Measurements from ENCODE around the gene EEIG1.

Gene EEIG1

DNA sequence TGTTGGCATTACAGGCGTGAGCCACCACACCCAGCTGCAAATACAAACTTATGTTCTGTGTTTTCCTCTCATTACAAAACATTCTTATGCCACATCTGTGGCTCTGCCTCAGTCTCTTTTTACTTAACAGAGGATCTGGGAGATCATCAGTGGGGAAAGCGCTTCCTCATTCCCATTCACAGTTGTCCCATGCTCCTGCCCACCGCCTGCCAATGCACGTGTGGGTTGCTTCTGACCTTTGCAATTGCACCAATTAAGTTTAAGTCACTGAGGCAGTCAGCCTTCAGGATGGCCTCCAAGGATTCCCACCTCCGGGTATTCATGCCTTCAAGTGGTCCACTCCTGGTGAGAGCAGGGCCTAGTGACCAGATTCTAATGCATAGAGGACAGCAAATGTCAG is 34.9 kb upstream of the EEIG1 start:
- H3K9ac ChIP-seq (ENCODE audit: low read length), result no peak overlapping the region
- no peak overlapping the region for H3K4me2 ChIP-seq (ENCODE audit: low read depth, low read length, poor library complexity, severe bottlenecking)
- no peaks in the 10 kb centered on the region for H3K9me2 ChIP-seq (replicated peaks; ENCODE audit: insufficient read depth, low read length)
- TF ChIP-seq, protein P1, sequence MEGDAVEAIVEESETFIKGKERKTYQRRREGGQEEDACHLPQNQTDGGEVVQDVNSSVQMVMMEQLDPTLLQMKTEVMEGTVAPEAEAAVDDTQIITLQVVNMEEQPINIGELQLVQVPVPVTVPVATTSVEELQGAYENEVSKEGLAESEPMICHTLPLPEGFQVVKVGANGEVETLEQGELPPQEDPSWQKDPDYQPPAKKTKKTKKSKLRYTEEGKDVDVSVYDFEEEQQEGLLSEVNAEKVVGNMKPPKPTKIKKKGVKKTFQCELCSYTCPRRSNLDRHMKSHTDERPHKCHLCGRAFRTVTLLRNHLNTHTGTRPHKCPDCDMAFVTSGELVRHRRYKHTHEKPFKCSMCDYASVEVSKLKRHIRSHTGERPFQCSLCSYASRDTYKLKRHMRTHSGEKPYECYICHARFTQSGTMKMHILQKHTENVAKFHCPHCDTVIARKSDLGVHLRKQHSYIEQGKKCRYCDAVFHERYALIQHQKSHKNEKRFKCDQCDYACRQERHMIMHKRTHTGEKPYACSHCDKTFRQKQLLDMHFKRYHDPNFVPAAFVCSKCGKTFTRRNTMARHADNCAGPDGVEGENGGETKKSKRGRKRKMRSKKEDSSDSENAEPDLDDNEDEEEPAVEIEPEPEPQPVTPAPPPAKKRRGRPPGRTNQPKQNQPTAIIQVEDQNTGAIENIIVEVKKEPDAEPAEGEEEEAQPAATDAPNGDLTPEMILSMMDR (IDR thresholded peaks at IDR 0.05; ENCODE audit: insufficient read depth, low read length, poor library complexity, severe bottlenecking), result no peak
- TF ChIP-seq EZH2phosphoT487 (conservative IDR thresholded peaks at IDR 0.05; ENCODE audit: low read length), result no peak
- H2AFZ ChIP-seq (ENCODE audit: low read depth, low read length, severe bottlenecking), result no peak overlapping the region
- H3K79me2 ChIP-seq (ENCODE audit: insufficient read depth, low read length), result no peaks in the 10 kb centered on the region
- H4K20me1 ChIP-seq (ENCODE audit: low read depth, low read length), result no peaks in the 10 kb centered on the region
- H3F3A ChIP-seq (ENCODE audit: insufficient read depth), result no peaks in the 10 kb centered on the region
- H3K27ac ChIP-seq (ENCODE audit: low read depth, low read length), result no peak overlapping the region
- no peak overlapping the region for H3K4me3 ChIP-seq (ENCODE audit: insufficient read depth, low read length, poor library complexity, severe bottlenecking)
- no peaks in the 10 kb centered on the region for H3K9me3 ChIP-seq (ENCODE audit: insufficient read depth, low read length)
- H3K36me3 ChIP-seq (ENCODE audit: low read length), result no peaks in the 10 kb centered on the region
- H3K27me3 ChIP-seq (ENCODE audit: low read length), result no peaks in the 10 kb centered on the region

DNA sequence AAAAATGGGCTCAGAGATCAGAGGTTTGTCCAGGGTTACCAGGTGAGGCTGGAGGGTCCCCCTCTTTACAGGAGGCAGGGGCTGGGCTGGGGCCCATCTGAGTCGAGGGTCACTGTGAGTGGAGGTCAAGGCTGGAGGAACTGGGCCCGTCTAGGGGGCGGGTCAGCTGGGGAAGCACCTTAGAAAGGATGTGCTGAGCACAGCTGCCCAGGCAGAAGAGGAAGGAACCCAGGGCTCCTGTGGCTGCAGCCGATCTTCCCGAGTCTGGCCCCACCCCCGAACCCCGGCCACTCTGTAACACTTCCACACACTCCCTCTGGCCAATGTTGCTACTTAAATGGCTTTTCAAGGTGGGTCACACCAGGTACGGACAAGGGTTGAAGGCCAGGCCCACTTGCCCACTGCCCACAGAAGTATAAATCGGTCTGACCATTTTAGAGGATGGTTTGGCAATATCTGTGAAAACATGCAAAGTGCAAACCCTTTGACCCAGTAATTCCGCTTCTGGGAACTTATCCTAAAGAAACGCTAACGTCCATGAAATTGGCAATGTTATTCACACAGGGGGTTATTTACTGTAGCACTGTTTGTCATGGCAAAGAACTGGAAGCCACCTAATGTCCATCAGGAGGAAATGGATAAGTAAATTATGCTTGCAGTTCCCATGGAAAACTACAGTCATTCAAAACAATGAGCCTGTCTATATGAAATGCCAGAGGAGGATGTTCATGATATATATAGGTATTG is 30.5 kb upstream of the EEIG1 start:
- H3F3A ChIP-seq (ENCODE audit: insufficient read depth), result peaks cover 11% of the 10 kb centered on the region
- no peak overlapping the region for H3K4me3 ChIP-seq (ENCODE audit: insufficient read depth, low read length, poor library complexity, severe bottlenecking)
- H3K4me2 ChIP-seq (ENCODE audit: low read depth, low read length, poor library complexity, severe bottlenecking), result no peak overlapping the region
- H3K9me2 ChIP-seq (replicated peaks; ENCODE audit: insufficient read depth, low read length), result no peaks in the 10 kb centered on the region
- H3K79me2 ChIP-seq (ENCODE audit: insufficient read depth, low read length), result no peaks in the 10 kb centered on the region
- H4K20me1 ChIP-seq (ENCODE audit: low read depth, low read length), result no peaks in the 10 kb centered on the region
- H3K27ac ChIP-seq (ENCODE audit: low read depth, low read length), result no peak overlapping the region
- H3K9me3 ChIP-seq (ENCODE audit: insufficient read depth, low read length), result no peaks in the 10 kb centered on the region
- TF ChIP-seq EZH2phosphoT487 (conservative IDR thresholded peaks at IDR 0.05; ENCODE audit: low read length), result no peak
- TF ChIP-seq, protein P1 (IDR thresholded peaks at IDR 0.05; ENCODE audit: insufficient read depth, low read length, poor library complexity, severe bottlenecking), result no peak
- no peaks in the 10 kb centered on the region for H3K27me3 ChIP-seq (ENCODE audit: low read length)
- peak overlapping the region; percentile 5; the same call in 1 of the 2 replicates for H3K9ac ChIP-seq (ENCODE audit: low read length)
- H3K36me3 ChIP-seq (ENCODE audit: low read length), result no peaks in the 10 kb centered on the region
- no peak overlapping the region for H2AFZ ChIP-seq (ENCODE audit: low read depth, low read length, severe bottlenecking)

GRCh38 chr9:128009639-128010038 is 28.9 kb upstream of the EEIG1 start:
- Histone ChIP-seq H3K36me3 (ENCODE audit: low read length) (no peaks in the 10 kb centered on the region), H3K79me2 (ENCODE audit: insufficient read depth, low read length) (no peaks in the 10 kb centered on the region), H3K4me2 (ENCODE audit: low read depth, low read length, poor library complexity, severe bottlenecking) (peak overlapping the region; percentile 68), H3K9me2 (replicated peaks; ENCODE audit: insufficient read depth, low read length) (no peaks in the 10 kb centered on the region), H3K4me3 (ENCODE audit: insufficient read depth, low read length, poor library complexity, severe bottlenecking) (no peak overlapping the region), H3K27me3 (ENCODE audit: low read length) (no peaks in the 10 kb centered on the region), H3F3A (ENCODE audit: insufficient read depth) (peaks cover 11% of the 10 kb centered on the region), H3K27ac (ENCODE audit: low read depth, low read length) (no peak overlapping the region; the same call in 1 of the 2 replicates), H3K9me3 (ENCODE audit: insufficient read depth, low read length) (no peaks in the 10 kb centered on the region), H3K9ac (ENCODE audit: low read length) (no peak overlapping the region), H2AFZ (ENCODE audit: low read depth, low read length, severe bottlenecking) (no peak overlapping the region), H4K20me1 (ENCODE audit: low read depth, low read length) (no peaks in the 10 kb centered on the region)
- TF ChIP-seq EZH2phosphoT487 (conservative IDR thresholded peaks at IDR 0.05; ENCODE audit: low read length), result no peak
- TF ChIP-seq, protein P1 (IDR thresholded peaks at IDR 0.05; ENCODE audit: insufficient read depth, low read length, poor library complexity, severe bottlenecking), result no peak

Measured in SU-DHL-6 (cell line).